GM12873 (cell line): Measurements from ENCODE around the gene SHB.

Experiments
- CTCF ChIP-seq: IDR thresholded peaks from 2 replicates; pipeline ENCODE4 v1.5.1; 2012; ENCODE audit warnings: low read depth, mild to moderate bottlenecking, moderate library complexity, low read length, control low read depth; ENCODE audit not compliant: insufficient read depth; ENCODE audit errors: missing control alignments

Gene SHB

DNA sequence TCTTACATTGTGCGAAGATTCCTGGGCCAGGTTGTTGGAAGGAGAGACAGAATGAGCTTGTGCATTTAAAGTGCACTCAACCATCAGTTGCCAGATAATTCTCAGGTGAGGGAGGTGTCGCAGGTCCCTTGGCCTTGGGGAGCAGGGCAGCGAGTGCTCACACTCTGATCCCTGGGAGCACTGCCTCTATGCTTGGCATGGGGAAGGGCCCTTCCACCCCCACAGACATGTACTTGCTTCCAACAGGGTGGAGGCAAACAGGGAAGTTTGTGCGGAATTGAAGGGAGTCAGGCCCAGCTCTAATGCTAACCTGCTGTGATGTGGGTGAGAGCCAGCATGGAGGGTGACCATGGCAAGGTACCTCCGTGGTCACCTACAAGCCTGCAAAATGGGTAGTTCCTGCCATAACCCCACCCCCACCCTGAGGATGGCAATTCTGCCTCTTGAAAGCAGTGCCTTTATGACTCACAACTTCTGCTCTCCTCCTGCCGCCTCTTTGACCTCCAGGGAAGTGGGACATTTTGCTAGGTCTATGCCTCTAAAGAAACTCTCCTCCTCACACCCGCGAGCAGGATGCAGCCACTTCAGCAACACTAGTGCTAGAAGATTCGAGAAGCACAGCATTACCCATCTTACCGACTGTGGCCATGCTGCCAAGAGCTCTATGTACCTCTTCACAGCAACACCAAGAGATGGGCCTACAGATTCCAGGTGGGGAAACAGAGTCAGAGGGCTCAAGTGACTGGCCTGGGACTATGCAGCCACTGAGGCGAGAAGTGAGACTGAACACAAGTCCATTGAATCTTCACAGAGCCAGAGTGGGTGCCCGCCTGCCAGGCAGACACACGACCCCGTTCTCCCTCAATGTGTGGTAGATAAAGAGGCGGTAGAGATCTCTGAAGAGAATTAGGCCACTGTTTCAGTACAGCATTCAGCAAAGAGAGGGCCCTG is 143.0 kb downstream of the SHB start:
- TF ChIP-seq CTCF: no peak

GRCh38 chr9:37925006-37925405 is 144.0 kb downstream of the SHB start:
- TF ChIP-seq CTCF: no peak

DNA sequence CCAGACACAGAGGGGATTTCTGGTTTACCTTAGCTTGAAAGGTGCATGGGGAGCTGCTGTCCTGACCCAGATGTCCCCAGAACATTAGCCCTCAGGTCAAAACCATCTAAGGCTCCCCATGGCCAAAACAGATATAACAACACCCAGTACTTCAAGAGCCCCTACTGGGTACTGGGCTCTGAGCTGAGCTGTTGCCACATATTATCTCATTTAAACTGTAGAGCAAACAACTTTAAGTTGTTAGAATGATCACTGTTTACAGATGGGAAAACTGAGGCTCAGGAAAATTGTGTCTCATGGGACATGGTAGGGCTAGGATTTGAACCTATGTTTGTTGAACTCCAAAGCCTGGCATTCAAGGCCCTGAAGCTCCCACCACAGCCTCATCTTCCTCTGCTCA is 144.5 kb downstream of the SHB start:
- TF ChIP-seq CTCF: no peak

DNA sequence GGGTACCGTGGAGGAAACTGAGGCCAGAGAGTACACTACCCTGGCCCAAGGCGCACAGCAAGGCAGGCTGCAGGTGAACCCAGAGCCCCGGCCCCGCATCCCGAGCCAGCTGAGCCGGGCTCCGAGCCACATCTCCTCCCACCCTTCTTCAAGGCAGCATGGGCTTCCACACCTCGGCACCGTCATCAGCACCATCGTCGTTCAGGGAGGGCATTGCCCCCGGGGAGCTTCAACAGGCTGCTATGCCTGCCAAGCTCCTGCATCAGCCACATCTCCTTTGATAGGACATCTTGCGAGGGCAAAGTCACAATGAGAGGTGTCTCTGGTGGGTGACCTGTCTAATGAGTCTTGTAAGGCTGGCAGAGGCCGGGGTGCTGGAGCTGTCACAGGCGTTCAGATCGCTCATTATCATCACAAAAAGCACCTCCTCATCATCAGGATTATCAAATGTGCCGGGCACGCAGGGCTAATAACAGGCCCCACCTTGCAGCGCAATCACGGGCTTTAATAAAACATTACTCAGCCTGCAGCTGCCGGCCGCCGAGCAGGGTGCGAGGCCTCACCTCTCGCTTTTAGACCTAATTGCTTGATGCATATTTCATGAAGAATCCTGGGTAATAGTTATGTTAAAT is 145.1 kb downstream of the SHB start:
- TF ChIP-seq CTCF: no peak

GRCh38 chr9:37923118-37923795 is 145.8 kb downstream of the SHB start:
- no peak for TF ChIP-seq CTCF

GRCh38 chr9:37922363-37923117 is 146.5 kb downstream of the SHB start:
- TF ChIP-seq CTCF: no peak
